ENCODE data around the gene ADAMTSL3.

Gene ADAMTSL3

DNA sequence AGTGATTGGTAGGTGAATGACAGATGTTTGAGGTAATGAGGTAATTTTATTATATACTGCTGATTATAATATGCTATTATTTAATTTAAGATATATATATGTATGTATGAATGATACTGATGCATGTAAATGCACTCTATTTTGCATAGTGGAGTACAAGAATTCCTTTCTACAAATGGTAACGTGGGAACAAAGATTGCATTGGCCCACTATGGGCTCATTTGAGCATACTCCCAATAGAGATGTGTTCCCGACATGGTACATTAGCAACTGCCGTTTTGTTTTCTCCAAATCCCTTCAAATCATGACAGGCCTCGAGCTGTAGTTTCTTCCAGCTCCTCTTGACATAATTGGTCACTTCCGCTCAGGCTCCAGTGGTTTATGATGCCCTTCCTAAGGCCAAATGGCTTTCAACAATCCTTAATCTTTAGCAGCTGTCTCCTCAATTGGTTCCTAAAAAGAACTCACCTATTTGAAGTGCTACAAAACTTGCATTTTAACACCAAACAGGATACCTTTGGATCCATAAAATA lies 266.1 kb downstream of the ADAMTSL3 start:
- DNase-seq = no peak
- TF ChIP-seq GATA1 (IDR thresholded peaks at IDR 0.05; ENCODE audit: low read depth, low read length) = no peak
- TF ChIP-seq POLR2A (IDR thresholded peaks at IDR 0.05; ENCODE audit: low read length) = no peak

DNA sequence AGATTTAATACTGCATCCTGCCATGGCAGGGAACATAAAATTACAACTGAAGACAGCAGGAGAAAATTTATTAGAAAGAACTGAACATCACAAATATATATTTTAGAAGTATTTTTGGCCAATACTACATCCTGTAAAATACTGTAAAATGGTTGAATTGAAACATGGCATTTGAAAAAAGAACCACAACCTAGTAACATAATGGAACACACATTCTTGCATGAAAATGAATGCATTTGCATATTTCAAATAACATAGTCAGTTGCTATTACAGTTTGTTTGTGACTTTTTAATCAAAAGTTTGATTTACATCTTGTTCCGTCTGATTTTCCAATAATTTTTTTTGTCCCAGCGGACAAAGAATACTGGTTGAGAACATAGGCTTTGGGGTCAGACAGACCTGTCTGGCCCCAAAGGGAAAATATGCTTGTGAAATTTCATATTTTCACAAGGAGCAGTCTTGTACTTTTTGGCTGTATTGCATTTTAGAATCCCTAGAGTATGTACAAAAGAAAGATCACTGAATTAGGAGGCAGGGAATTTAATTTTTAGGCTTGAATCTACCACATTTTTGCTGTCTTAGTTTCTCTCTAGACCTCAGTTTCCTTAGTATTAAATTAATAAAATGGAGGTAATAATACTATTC lies 268.8 kb downstream of the ADAMTSL3 start:
- TF ChIP-seq POLR2A (IDR thresholded peaks at IDR 0.05; ENCODE audit: low read length) (no peak), GATA1 (IDR thresholded peaks at IDR 0.05; ENCODE audit: low read depth, low read length) (no peak)
- DNase-seq = no peak

- TF ChIP-seq GATA1 (IDR thresholded peaks at IDR 0.05; ENCODE audit: low read depth, low read length) = no peak
- no peak for TF ChIP-seq POLR2A (IDR thresholded peaks at IDR 0.05; ENCODE audit: low read length)
- DNase-seq = no peak
Measured at GRCh38 chr15:83926116-83926515, 272.2 kb downstream of the ADAMTSL3 start.

DNA sequence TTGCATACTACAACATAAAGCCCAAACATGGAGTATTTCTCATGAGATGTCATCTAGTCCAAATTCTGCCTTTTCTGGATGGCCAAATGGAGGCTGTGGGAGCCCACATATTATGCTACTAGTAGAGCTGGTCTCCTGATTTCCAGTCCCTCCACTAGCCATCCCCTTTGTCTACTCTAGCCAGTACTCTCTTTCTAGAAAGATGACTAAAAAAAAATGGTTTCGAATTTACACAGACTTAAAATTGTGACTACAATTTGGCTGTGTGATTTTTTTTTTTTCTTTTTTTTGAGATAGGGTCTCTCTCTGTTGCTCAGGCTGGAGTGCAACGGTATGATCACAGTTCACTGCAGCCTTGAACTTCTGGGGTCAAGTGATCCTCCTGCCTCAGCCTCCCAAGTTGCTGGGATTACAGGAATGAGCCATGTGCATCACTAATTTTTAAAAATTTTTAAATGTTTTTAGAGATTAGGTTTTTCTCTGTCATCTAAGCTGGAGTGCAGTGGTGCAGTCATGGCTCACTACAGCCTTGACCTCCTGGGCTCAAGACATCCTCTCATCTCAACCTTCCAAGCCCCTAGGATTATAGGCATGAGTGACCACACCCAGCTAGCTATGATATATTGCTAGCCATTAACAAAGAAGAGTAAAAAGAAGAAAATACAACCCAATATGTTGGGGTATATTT lies 273.9 kb downstream of the ADAMTSL3 start:
- TF ChIP-seq GATA1 (IDR thresholded peaks at IDR 0.05; ENCODE audit: low read depth, low read length) (no peak), POLR2A (IDR thresholded peaks at IDR 0.05; ENCODE audit: low read length) (no peak)
- no peak for DNase-seq

GRCh38 chr15:83928392-83928734 lies 274.4 kb downstream of the ADAMTSL3 start:
- TF ChIP-seq GATA1 (IDR thresholded peaks at IDR 0.05; ENCODE audit: low read depth, low read length) = no peak
- TF ChIP-seq POLR2A (IDR thresholded peaks at IDR 0.05; ENCODE audit: low read length) = no peak
- no peak for DNase-seq

GRCh38 chr15:83928878-83929418 lies 275.0 kb downstream of the ADAMTSL3 start:
- TF ChIP-seq POLR2A (IDR thresholded peaks at IDR 0.05; ENCODE audit: low read length) (no peak), GATA1 (IDR thresholded peaks at IDR 0.05; ENCODE audit: low read depth, low read length) (no peak)
- DNase-seq = no peak

GRCh38 chr15:83929619-83930018 lies 275.7 kb downstream of the ADAMTSL3 start:
- TF ChIP-seq POLR2A (IDR thresholded peaks at IDR 0.05; ENCODE audit: low read length) = no peak
- TF ChIP-seq GATA1 (IDR thresholded peaks at IDR 0.05; ENCODE audit: low read depth, low read length) = no peak

GRCh38 chr15:83930392-83931212 lies 276.7 kb downstream of the ADAMTSL3 start:
- no peak for TF ChIP-seq POLR2A (IDR thresholded peaks at IDR 0.05; ENCODE audit: low read length)
- TF ChIP-seq GATA1 (IDR thresholded peaks at IDR 0.05; ENCODE audit: low read depth, low read length) = no peak
- DNase-seq = no peak

More at GRCh38 chr15:83929619-83930018, 275.7 kb downstream of the ADAMTSL3 start:
- DNase-seq = no peak

GRCh38 chr15:83935774-83936173 lies 281.9 kb downstream of the ADAMTSL3 start:
- no peak for DNase-seq
- TF ChIP-seq GATA1 (IDR thresholded peaks at IDR 0.05; ENCODE audit: low read depth, low read length) = no peak
- no peak for TF ChIP-seq POLR2A (IDR thresholded peaks at IDR 0.05; ENCODE audit: low read length)

- no peak for DNase-seq
- TF ChIP-seq GATA1 (IDR thresholded peaks at IDR 0.05; ENCODE audit: low read depth, low read length) (no peak), POLR2A (IDR thresholded peaks at IDR 0.05; ENCODE audit: low read length) (no peak)
Measured at GRCh38 chr15:83940136-83940535, 286.2 kb downstream of the ADAMTSL3 start.

DNA sequence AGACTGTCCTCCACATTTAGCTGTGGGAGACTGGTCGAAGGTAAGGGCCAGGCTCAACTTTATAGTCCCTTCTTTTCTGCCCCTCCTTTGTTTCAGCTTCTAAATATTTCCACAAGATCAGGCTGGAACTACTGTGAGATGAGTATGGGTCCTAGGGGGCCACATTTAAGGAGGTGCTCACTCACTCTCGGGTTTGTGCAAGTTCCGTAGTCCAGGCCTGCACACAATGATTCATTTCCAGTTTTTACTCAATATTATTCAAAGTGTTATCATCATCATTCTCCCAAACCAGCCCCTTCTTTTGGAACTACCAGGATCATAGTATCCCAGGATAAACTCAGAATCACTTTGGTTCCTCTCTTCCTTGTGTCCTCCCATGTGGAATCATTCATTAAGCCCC lies 289.1 kb downstream of the ADAMTSL3 start:
- DNase-seq = no peak
- no peak for TF ChIP-seq GATA1 (IDR thresholded peaks at IDR 0.05; ENCODE audit: low read depth, low read length)
- no peak for TF ChIP-seq POLR2A (IDR thresholded peaks at IDR 0.05; ENCODE audit: low read length)

GRCh38 chr15:83943849-83944404 lies 290.0 kb downstream of the ADAMTSL3 start:
- TF ChIP-seq GATA1 (IDR thresholded peaks at IDR 0.05; ENCODE audit: low read depth, low read length) (no peak), POLR2A (IDR thresholded peaks at IDR 0.05; ENCODE audit: low read length) (no peak)
- no peak for DNase-seq

DNA sequence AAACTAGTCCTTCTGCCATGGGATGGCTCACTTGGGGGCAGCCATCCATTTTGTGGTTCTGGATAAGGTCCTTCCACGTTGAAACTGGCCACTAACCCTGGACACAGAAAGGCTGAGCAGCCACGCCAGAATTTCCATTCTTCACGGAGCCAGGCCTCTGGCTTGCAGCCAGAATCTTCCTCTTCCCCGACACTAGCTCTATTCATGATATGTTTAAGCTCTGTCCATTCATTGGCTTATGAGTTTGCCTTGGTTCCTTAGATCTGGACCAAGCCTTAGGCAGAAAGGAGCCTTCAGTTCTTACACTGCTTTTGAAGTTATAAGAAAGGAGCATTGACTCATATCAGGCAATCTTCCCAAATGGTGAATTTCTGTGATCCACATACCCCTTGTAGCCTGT lies 293.2 kb downstream of the ADAMTSL3 start:
- no peak for DNase-seq
- TF ChIP-seq GATA1 (IDR thresholded peaks at IDR 0.05; ENCODE audit: low read depth, low read length) (no peak), POLR2A (IDR thresholded peaks at IDR 0.05; ENCODE audit: low read length) (no peak)

- TF ChIP-seq GATA1 (IDR thresholded peaks at IDR 0.05; ENCODE audit: low read depth, low read length) (no peak), POLR2A (IDR thresholded peaks at IDR 0.05; ENCODE audit: low read length) (no peak)
- no peak for DNase-seq
Measured at GRCh38 chr15:83954506-83954905, 300.6 kb downstream of the ADAMTSL3 start.

Measured in erythroblast (primary cell).